GM23338 (cell line): ENCODE data around the gene POC1B.

Source experiments
- EZH2 ChIP-seq: fragments of 200-600 bp; sonication (generic); IDR thresholded peaks from one replicate; pipeline ENCODE4 v1.8.0; 2017; ENCODE audit warnings: antibody characterized with exemption, mild to moderate bottlenecking, low read depth; ENCODE audit not compliant: unreplicated experiment
- EZH2phosphoT487 ChIP-seq: fragments of 200-600 bp; sonication (generic); IDR thresholded peaks from one replicate; pipeline ENCODE4 v1.8.1; 2018; ENCODE audit warnings: antibody characterized with exemption; ENCODE audit not compliant: unreplicated experiment
- JUNB ChIP-seq: IDR thresholded peaks from one replicate; pipeline ENCODE4 v1.6.1; 2016; ENCODE audit warnings: antibody characterized with exemption; ENCODE audit not compliant: unreplicated experiment
- NANOG ChIP-seq: IDR thresholded peaks from 2 replicates; pipeline ENCODE4 v1.6.1; 2016; ENCODE audit warnings: antibody characterized with exemption, borderline replicate concordance
- POLR2AphosphoS5 ChIP-seq: IDR thresholded peaks from 2 replicates; pipeline ENCODE4 v1.6.1; 2016; ENCODE audit warnings: antibody characterized with exemption, low read depth
- STAT1 ChIP-seq: IDR thresholded peaks from one replicate; pipeline ENCODE4 v1.6.1; 2016; ENCODE audit warnings: antibody characterized with exemption; ENCODE audit not compliant: unreplicated experiment
- ZNF114 ChIP-seq: fragments of 250-450 bp; sonication (Bioruptor Pico); IDR thresholded peaks from 2 replicates; pipeline ENCODE4 v1.5.0; 2020; ENCODE audit warnings: mild to moderate bottlenecking, moderate library complexity
- TF ChIP-seq, protein P1 (sequence below): IDR thresholded peaks from 2 replicates; pipeline ENCODE4 v1.6.1; 2016; ENCODE audit warnings: antibody characterized with exemption
- TF ChIP-seq, protein P2 (sequence below), 2 experiments: fragments of 200-600 bp in 1 of 2; sonication (generic) in 1 of 2; conservative IDR thresholded peaks; 2 replicates each; pipeline versions ENCODE4 v1.5.1 to v1.6.1; 2016 to 2017; ENCODE audit warnings: antibody characterized with exemption in 2 of 2, low read depth in 2 of 2, mild to moderate bottlenecking in 2 of 2, moderate library complexity in 1 of 2
- TF ChIP-seq, protein P3 (sequence below): IDR thresholded peaks from one replicate; pipeline ENCODE4 v1.6.1; 2018; ENCODE audit warnings: antibody characterized with exemption; ENCODE audit not compliant: unreplicated experiment

DNA sequence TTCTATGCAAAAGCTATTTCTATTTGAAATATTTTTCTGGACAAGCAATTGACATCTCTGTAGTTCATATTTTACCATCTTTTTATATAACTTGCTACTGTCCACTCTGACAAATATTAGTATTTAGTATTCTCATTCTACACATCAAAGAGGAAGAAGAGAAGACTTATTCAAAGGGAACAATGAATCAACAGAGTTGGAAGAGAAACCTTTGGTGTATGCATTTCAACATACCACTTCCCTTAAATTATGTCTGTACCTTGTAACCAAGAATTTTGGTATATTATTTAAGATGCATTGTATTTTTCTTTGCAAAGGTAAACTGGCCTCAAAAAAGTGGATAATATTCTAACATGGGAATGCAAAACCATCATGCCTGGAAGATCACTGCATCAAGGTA lies 101.5 kb downstream of the POC1B start:
- TF ChIP-seq, protein P1, sequence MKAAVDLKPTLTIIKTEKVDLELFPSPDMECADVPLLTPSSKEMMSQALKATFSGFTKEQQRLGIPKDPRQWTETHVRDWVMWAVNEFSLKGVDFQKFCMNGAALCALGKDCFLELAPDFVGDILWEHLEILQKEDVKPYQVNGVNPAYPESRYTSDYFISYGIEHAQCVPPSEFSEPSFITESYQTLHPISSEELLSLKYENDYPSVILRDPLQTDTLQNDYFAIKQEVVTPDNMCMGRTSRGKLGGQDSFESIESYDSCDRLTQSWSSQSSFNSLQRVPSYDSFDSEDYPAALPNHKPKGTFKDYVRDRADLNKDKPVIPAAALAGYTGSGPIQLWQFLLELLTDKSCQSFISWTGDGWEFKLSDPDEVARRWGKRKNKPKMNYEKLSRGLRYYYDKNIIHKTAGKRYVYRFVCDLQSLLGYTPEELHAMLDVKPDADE = no peak
- TF ChIP-seq, protein P2, sequence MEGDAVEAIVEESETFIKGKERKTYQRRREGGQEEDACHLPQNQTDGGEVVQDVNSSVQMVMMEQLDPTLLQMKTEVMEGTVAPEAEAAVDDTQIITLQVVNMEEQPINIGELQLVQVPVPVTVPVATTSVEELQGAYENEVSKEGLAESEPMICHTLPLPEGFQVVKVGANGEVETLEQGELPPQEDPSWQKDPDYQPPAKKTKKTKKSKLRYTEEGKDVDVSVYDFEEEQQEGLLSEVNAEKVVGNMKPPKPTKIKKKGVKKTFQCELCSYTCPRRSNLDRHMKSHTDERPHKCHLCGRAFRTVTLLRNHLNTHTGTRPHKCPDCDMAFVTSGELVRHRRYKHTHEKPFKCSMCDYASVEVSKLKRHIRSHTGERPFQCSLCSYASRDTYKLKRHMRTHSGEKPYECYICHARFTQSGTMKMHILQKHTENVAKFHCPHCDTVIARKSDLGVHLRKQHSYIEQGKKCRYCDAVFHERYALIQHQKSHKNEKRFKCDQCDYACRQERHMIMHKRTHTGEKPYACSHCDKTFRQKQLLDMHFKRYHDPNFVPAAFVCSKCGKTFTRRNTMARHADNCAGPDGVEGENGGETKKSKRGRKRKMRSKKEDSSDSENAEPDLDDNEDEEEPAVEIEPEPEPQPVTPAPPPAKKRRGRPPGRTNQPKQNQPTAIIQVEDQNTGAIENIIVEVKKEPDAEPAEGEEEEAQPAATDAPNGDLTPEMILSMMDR (conservative IDR thresholded peaks at IDR 0.05; ENCODE audit: low read depth in 2 of 2) = no peak
- no peak for TF ChIP-seq NANOG
- TF ChIP-seq, protein P3, sequence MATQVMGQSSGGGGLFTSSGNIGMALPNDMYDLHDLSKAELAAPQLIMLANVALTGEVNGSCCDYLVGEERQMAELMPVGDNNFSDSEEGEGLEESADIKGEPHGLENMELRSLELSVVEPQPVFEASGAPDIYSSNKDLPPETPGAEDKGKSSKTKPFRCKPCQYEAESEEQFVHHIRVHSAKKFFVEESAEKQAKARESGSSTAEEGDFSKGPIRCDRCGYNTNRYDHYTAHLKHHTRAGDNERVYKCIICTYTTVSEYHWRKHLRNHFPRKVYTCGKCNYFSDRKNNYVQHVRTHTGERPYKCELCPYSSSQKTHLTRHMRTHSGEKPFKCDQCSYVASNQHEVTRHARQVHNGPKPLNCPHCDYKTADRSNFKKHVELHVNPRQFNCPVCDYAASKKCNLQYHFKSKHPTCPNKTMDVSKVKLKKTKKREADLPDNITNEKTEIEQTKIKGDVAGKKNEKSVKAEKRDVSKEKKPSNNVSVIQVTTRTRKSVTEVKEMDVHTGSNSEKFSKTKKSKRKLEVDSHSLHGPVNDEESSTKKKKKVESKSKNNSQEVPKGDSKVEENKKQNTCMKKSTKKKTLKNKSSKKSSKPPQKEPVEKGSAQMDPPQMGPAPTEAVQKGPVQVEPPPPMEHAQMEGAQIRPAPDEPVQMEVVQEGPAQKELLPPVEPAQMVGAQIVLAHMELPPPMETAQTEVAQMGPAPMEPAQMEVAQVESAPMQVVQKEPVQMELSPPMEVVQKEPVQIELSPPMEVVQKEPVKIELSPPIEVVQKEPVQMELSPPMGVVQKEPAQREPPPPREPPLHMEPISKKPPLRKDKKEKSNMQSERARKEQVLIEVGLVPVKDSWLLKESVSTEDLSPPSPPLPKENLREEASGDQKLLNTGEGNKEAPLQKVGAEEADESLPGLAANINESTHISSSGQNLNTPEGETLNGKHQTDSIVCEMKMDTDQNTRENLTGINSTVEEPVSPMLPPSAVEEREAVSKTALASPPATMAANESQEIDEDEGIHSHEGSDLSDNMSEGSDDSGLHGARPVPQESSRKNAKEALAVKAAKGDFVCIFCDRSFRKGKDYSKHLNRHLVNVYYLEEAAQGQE = no peak
- no peak for TF ChIP-seq POLR2AphosphoS5
- no peak for TF ChIP-seq EZH2phosphoT487
- TF ChIP-seq EZH2 = no peak
- TF ChIP-seq JUNB = no peak
- no peak for TF ChIP-seq ZNF114 (CRISPR knock-in tag)
- no peak for TF ChIP-seq STAT1
